Prostate gland (tissue), 2 donors: ENCODE measurements around the gene ANKS1B. TPM values are rescaled to one million over a fixed set of nuclear protein-coding genes. Genes with fewer than 3 reads are reported as not detected.

Experiments used
- DNase-seq: peaks from one replicate; pipeline ENCODE4 v3.0.0-alpha.2; 2019; ENCODE audit warnings: low spot score
- H3K27ac ChIP-seq, 2 donors: fragments of 200-600 bp; sonication (generic); 2 replicates each; pipeline ENCODE4 v1.5.1; 2017 to 2019
- H3K27me3 ChIP-seq: fragments of 200-600 bp; sonication (generic); replicated peaks from 2 replicates; pipeline ENCODE4 v1.5.1; 2019; ENCODE audit not compliant: insufficient read depth
- H3K36me3 ChIP-seq, 2 donors: fragments of 200-600 bp; sonication (generic); 1 replicate in 1 of 2; 2 replicates in 1 of 2; pipeline versions ENCODE4 v1.5.1 to v1.8.1; 2017 to 2019
- H3K4me1 ChIP-seq: fragments of 200-600 bp; sonication (generic); replicated peaks from 2 replicates; pipeline ENCODE4 v1.5.1; 2019
- H3K4me3 ChIP-seq, 2 donors: fragments of 200-600 bp; sonication (generic); 2 replicates each; pipeline ENCODE4 v1.5.1; 2017 to 2019
- H3K9me3 ChIP-seq: fragments of 200-600 bp; sonication (generic); 2 replicates; pipeline ENCODE4 v1.5.1; 2017
- CTCF ChIP-seq, 4 experiments: fragments of 200-600 bp in 2 of 4; fragments of 450-650 bp in 2 of 4; sonication (generic) in 2 of 4; IDR thresholded peaks; 1 replicate in 3 of 4; 2 replicates in 1 of 4; pipeline ENCODE4 v1.5.1; 2016 to 2019; ENCODE audit warnings: antibody characterized with exemption in 4 of 4, mild to moderate bottlenecking in 2 of 4, moderate library complexity in 2 of 4
- POLR2A ChIP-seq: fragments of 450-650 bp; IDR thresholded peaks from one replicate; pipeline ENCODE4 v1.6.1; 2016; ENCODE audit warnings: antibody characterized with exemption, mild to moderate bottlenecking
- POLR2AphosphoS5 ChIP-seq: sonication (generic); formaldehyde crosslinking; IDR thresholded peaks from one replicate; pipeline ENCODE4 v1.6.1; 2017; ENCODE audit warnings: antibody characterized with exemption
- WGBS: methylation state at CpG from one replicate; pipeline ENCODE4 v1.1.5; 2018; 5-methylcytosine and 5-hydroxymethylcytosine counted together
- intact Hi-C: fragments of 100-400 bp; cut with DNase I; formaldehyde crosslinking; loops from one replicate; pipeline ENCODE4 v1.14.2; 2022
- total RNA-seq, 2 donors: library from RNA; depleted of rRNA; stranded (reverse); fragments of >200 nt; gene quantifications; one replicate each; pipeline ENCODE4 v1.1.0, GENCODE V29; 2016

ANKS1B gene
- total RNA-seq, 2 donors from 2014 or later, result 13.0 to 17.4 TPM

GRCh38 chr12:99686142-99686541 lies 298.6 kb downstream of the ANKS1B start:
- H3K9me3 ChIP-seq, result no peaks in the 10 kb centered on the region
- H3K36me3 ChIP-seq, result no peaks in the 10 kb centered on the region
- 100% methylated on average over 1 of the region's 1 CpG for WGBS
- H3K27me3 ChIP-seq, result no peaks in the 10 kb centered on the region
- no peak for DNase-seq
- no peak overlapping the region for H3K27ac ChIP-seq
- no peaks in the 10 kb centered on the region for H3K4me1 ChIP-seq
- H3K4me3 ChIP-seq, result no peak overlapping the region
- no peak for TF ChIP-seq POLR2A
- TF ChIP-seq CTCF (IDR thresholded peaks at IDR 0.05), result no peak
- intact Hi-C loops, result no loop called here

DNA sequence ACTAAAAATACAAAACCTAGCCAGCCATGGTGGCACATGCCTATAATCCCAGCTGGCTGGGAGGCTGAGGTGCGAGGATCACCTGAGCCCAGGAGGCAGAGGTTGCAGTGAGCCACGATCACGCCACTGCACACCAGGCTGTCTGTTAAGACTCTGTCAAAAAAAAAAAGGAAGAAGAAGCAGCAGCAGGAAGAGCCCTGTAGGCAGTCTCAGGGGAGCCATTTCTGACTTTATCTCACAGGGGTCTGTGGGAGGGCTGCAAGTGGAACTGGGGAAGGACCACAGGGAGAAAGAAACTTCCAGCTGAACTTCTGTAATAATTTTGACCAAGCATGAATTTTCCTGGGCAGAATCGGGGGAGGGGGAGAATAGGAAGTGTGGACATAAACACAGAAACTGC lies 304.5 kb downstream of the ANKS1B start:
- intact Hi-C loops, result no loop called here
- H3K36me3 ChIP-seq, result no peaks in the 10 kb centered on the region
- H3K27me3 ChIP-seq, result no peaks in the 10 kb centered on the region
- no peak overlapping the region for H3K4me3 ChIP-seq
- H3K4me1 ChIP-seq, result no peaks in the 10 kb centered on the region
- no peak for DNase-seq
- no peaks in the 10 kb centered on the region for H3K9me3 ChIP-seq
- WGBS, result 89% methylated on average over 4 of the region's 4 CpGs
- TF ChIP-seq CTCF (IDR thresholded peaks at IDR 0.05) (no peak), POLR2A (no peak), POLR2AphosphoS5 (no peak)
- H3K27ac ChIP-seq, result no peak overlapping the region

- no peaks in the 10 kb centered on the region for H3K4me1 ChIP-seq
- no peak overlapping the region for H3K4me3 ChIP-seq
- H3K36me3 ChIP-seq, result no peaks in the 10 kb centered on the region
- WGBS, result 80% methylated on average over 1 of the region's 1 CpG
- no peaks in the 10 kb centered on the region for H3K27me3 ChIP-seq
- no peaks in the 10 kb centered on the region for H3K9me3 ChIP-seq
- no peak for DNase-seq
- H3K27ac ChIP-seq, result no peak overlapping the region
- no peak for TF ChIP-seq POLR2AphosphoS5
- no peak for TF ChIP-seq POLR2A
- TF ChIP-seq CTCF (IDR thresholded peaks at IDR 0.05), result no peak
- intact Hi-C loops, result no loop called here
Observed at GRCh38 chr12:99670635-99671034, 314.1 kb downstream of the ANKS1B start.

DNA sequence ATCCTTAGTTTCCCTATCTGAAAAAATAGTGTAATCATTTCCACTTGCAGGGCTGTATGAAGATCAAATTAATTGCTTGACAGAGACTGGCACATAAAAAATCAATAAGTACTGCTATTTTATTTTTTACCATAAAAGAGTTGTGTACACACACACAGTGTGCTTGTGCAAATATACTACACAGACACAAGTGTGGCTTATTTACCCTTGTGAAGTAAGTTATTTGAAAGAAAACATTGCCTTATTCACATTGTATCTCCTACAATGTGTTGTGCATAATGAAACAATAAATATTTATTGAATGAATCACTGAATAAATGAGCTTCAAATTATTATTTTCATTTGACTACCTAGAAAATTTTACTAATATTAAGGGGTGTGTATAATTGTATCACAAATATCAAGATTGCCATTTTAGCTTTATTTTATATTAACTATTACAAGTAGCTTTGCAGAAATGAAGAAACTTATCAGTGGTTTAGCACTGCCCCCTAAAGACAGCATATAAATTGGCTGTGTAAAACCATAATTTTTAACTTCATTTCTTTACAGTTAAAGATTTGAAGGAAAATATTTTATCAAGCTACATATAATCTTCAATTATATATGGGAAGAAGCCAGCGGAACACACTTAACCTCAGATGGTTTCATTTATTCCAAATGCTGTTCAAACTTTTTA lies 325.9 kb downstream of the ANKS1B start:
- Histone ChIP-seq H3K4me3 (no peak overlapping the region), H3K9me3 (no peaks in the 10 kb centered on the region), H3K27ac (no peak overlapping the region), H3K4me1 (no peaks in the 10 kb centered on the region), H3K27me3 (no peaks in the 10 kb centered on the region), H3K36me3 (no peaks in the 10 kb centered on the region)
- intact Hi-C loops, result loop anchor here (5.0 kb wide), 1 partner anchor 617 kb away; no protein-coding TSS in a partner anchor
- TF ChIP-seq POLR2A, result no peak
- no peak for TF ChIP-seq POLR2AphosphoS5
- TF ChIP-seq CTCF (IDR thresholded peaks at IDR 0.05), result no peak
- DNase-seq, result no peak
- WGBS, result 80% methylated on average over 1 of the region's 1 CpG

- Histone ChIP-seq H3K36me3 (no peaks in the 10 kb centered on the region), H3K27ac (no peak overlapping the region), H3K9me3 (no peaks in the 10 kb centered on the region), H3K27me3 (no peaks in the 10 kb centered on the region), H3K4me1 (no peaks in the 10 kb centered on the region), H3K4me3 (no peak overlapping the region)
- no peak for DNase-seq
- intact Hi-C loops, result no loop called here
- no peak for TF ChIP-seq POLR2AphosphoS5
- no peak for TF ChIP-seq POLR2A
- no peak for TF ChIP-seq CTCF (IDR thresholded peaks at IDR 0.05)
- WGBS, result 75% methylated on average over 1 of the region's 1 CpG
Observed at GRCh38 chr12:99649551-99649950, 335.2 kb downstream of the ANKS1B start.
